ENCODE results near the gene ZNF516.

GRCh38 chr18:76348267-76349066, 146.6 kb downstream of the ZNF516 start:
- TF ChIP-seq TSHZ2 (CRISPR knock-in tag; IDR thresholded peaks at IDR 0.05) (no peak), ISL1 (CRISPR knock-in tag; IDR thresholded peaks at IDR 0.05) (no peak), SNAI2 (CRISPR knock-in tag; IDR thresholded peaks at IDR 0.05) (no peak), PATZ1 (CRISPR knock-in tag; IDR thresholded peaks at IDR 0.05; ENCODE audit: borderline replicate concordance) (no peak), ZFP3 (CRISPR knock-in tag; IDR thresholded peaks at IDR 0.05) (no peak), ZFP30 (CRISPR knock-in tag; IDR thresholded peaks at IDR 0.05) (no peak), BACH2 (CRISPR knock-in tag; IDR thresholded peaks at IDR 0.05; ENCODE audit: borderline replicate concordance) (no peak), POU6F1 (CRISPR knock-in tag; IDR thresholded peaks at IDR 0.05; ENCODE audit: borderline replicate concordance, low read depth) (no peak), TOX (CRISPR knock-in tag; IDR thresholded peaks at IDR 0.05; ENCODE audit: borderline replicate concordance) (no peak), PPARA (CRISPR knock-in tag; IDR thresholded peaks at IDR 0.05; ENCODE audit: borderline replicate concordance) (no peak)
